ENCODE measurements around the gene KIAA1328.

GRCh38 chr18:36963464-36963863, 134.5 kb downstream of the KIAA1328 start:
- TF ChIP-seq CTCF (IDR thresholded peaks at IDR 0.05) (no peak), POLR2A (IDR thresholded peaks at IDR 0.05) (no peak), POLR2AphosphoS5 (IDR thresholded peaks at IDR 0.05) (no peak)
